KOPT-K1 (cell line): ENCODE measurements around the gene ZNHIT1.
"Not testable (repeated sequence)": the region's sequence is repeated elsewhere in the genome, so short reads cannot be mapped to it uniquely, and the experiment has no call there.

Experiments
- H3K27ac ChIP-seq: fragments of 200-600 bp; sonication (generic); 2 replicates; pipeline ENCODE4 v1.5.1; 2016; ENCODE audit warnings: antibody characterized with exemption, mild to moderate bottlenecking, low read depth, low read length; ENCODE audit not compliant: poor library complexity, severe bottlenecking
- H3K36me3 ChIP-seq: fragments of 200-600 bp; sonication (generic); 2 replicates; pipeline ENCODE4 v1.5.1; 2017; ENCODE audit warnings: antibody characterized with exemption, mild to moderate bottlenecking, low read length, moderate library complexity; ENCODE audit not compliant: insufficient read depth
- H3K9me3 ChIP-seq: fragments of 200-600 bp; sonication (generic); 2 replicates; pipeline ENCODE4 v1.5.1; 2017; ENCODE audit warnings: antibody characterized with exemption, low read length, mild to moderate bottlenecking; ENCODE audit not compliant: insufficient read depth, poor library complexity, severe bottlenecking

The ZNHIT1 gene

GRCh38 chr7:101179117-101179516 lies 38.8 kb upstream of the ZNHIT1 start:
- Histone ChIP-seq H3K36me3 (no peaks in the 10 kb centered on the region), H3K27ac (no peak overlapping the region), H3K9me3 (no peaks in the 10 kb centered on the region)

GRCh38 chr7:101179713-101180112 lies 38.3 kb upstream of the ZNHIT1 start:
- Histone ChIP-seq H3K27ac (no peak overlapping the region), H3K36me3 (no peaks in the 10 kb centered on the region), H3K9me3 (no peaks in the 10 kb centered on the region)

- Histone ChIP-seq H3K27ac (no peak within 1 kb of the TSS), H3K9me3 (no peaks in the 10 kb centered on the region), H3K36me3 (no peaks in the 10 kb centered on the region)
Measured at GRCh38 chr7:101180130-101180755, 37.7 kb upstream of the ZNHIT1 start, which contains the start of gene NAT16. Gene NAT16, minus strand, starts transcription at chr7:101180293. Its CDS starts 5,486 bp downstream, at chr7:101174807.

GRCh38 chr7:101185258-101185839 lies 32.6 kb upstream of the ZNHIT1 start:
- Histone ChIP-seq H3K36me3 (no peaks in the 10 kb centered on the region), H3K9me3 (no peaks in the 10 kb centered on the region), H3K27ac (no peak overlapping the region)

- no peaks in the 10 kb centered on the region for H3K9me3 ChIP-seq
- no peaks in the 10 kb centered on the region for H3K36me3 ChIP-seq
- no peak overlapping the region for H3K27ac ChIP-seq
Measured at GRCh38 chr7:101186194-101186593, 31.8 kb upstream of the ZNHIT1 start.

- Histone ChIP-seq H3K9me3 (no peaks in the 10 kb centered on the region), H3K27ac (no peak overlapping the region), H3K36me3 (no peaks in the 10 kb centered on the region)
Measured at GRCh38 chr7:101186844-101187428, 31.0 kb upstream of the ZNHIT1 start.

GRCh38 chr7:101189109-101189508 lies 28.9 kb upstream of the ZNHIT1 start:
- no peak overlapping the region for H3K27ac ChIP-seq
- no peaks in the 10 kb centered on the region for H3K9me3 ChIP-seq
- no peaks in the 10 kb centered on the region for H3K36me3 ChIP-seq

- Histone ChIP-seq H3K36me3 (no peaks in the 10 kb centered on the region), H3K9me3 (no peaks in the 10 kb centered on the region), H3K27ac (no peak overlapping the region)
Measured at GRCh38 chr7:101195884-101196283, 22.1 kb upstream of the ZNHIT1 start.

- Histone ChIP-seq H3K27ac (no peak overlapping the region), H3K36me3 (no peaks in the 10 kb centered on the region), H3K9me3 (no peaks in the 10 kb centered on the region)
Measured at GRCh38 chr7:101197991-101198390, 20.0 kb upstream of the ZNHIT1 start.

GRCh38 chr7:101198476-101198875 lies 19.5 kb upstream of the ZNHIT1 start:
- Histone ChIP-seq H3K27ac (no peak overlapping the region), H3K36me3 (no peaks in the 10 kb centered on the region), H3K9me3 (no peaks in the 10 kb centered on the region)

- H3K9me3 ChIP-seq, H3K27ac ChIP-seq, H3K36me3 ChIP-seq: not testable (repeated sequence)
Measured at GRCh38 chr7:101199522-101199921, 18.4 kb upstream of the ZNHIT1 start.

- no peaks in the 10 kb centered on the region for H3K9me3 ChIP-seq
- H3K27ac ChIP-seq = no peak overlapping the region
- no peaks in the 10 kb centered on the region for H3K36me3 ChIP-seq
Measured at GRCh38 chr7:101200504-101200861, 17.5 kb upstream of the ZNHIT1 start.

- H3K27ac ChIP-seq = no peak within 1 kb of the TSS
- H3K36me3 ChIP-seq = no peaks in the 10 kb centered on the region
- H3K9me3 ChIP-seq = no peaks in the 10 kb centered on the region
Measured at GRCh38 chr7:101200862-101201599, 16.9 kb upstream of the ZNHIT1 start, which contains the start of gene MOGAT3. Gene MOGAT3, minus strand, starts transcription at chr7:101201036. Its CDS starts 182 bp downstream, at chr7:101200854.

GRCh38 chr7:101201695-101202602 lies 16.0 kb upstream of the ZNHIT1 start:
- Histone ChIP-seq H3K36me3 (no peaks in the 10 kb centered on the region), H3K9me3 (no peaks in the 10 kb centered on the region), H3K27ac (no peak overlapping the region)

GRCh38 chr7:101202603-101202918 lies 15.4 kb upstream of the ZNHIT1 start:
- Histone ChIP-seq H3K36me3 (no peaks in the 10 kb centered on the region), H3K9me3 (no peaks in the 10 kb centered on the region), H3K27ac (no peak overlapping the region)
